Neural progenitor cell (in vitro differentiated cells): Measurements from ENCODE around the gene NEK1.

Source experiments
- CTCF ChIP-seq: fragments of 200-600 bp; sonication (generic); IDR thresholded peaks from 2 replicates; pipeline ENCODE4 v1.5.1; 2017; ENCODE audit warnings: antibody characterized with exemption, mild to moderate bottlenecking
- EZH2 ChIP-seq: fragments of 200-600 bp; sonication (generic); IDR thresholded peaks from 2 replicates; pipeline ENCODE4 v1.6.1; 2017; ENCODE audit warnings: antibody characterized with exemption, mild to moderate bottlenecking, moderate library complexity

GRCh38 chr4:169377367-169377766 lies 235.0 kb downstream of the NEK1 start:
- TF ChIP-seq CTCF (no peak), EZH2 (no peak)
